ENCODE data around the gene SECISBP2. TPM values are rescaled to one million over a fixed set of nuclear protein-coding genes. Genes with fewer than 3 reads are reported as not detected.

SECISBP2 gene
- total RNA-seq, 1 experiment from 2014 or later = 23.6 TPM

GRCh38 chr9:89381308-89381609, 63.0 kb downstream of the SECISBP2 start:
- no peak for DNase-seq (ENCODE audit: low read depth)

- DNase-seq (ENCODE audit: low read depth) = no peak
Observed at GRCh38 chr9:89382026-89382986, 64.0 kb downstream of the SECISBP2 start.

- DNase-seq (ENCODE audit: low read depth) = no peak
Observed at GRCh38 chr9:89383030-89383720, 64.9 kb downstream of the SECISBP2 start.

GRCh38 chr9:89383721-89384300, 65.5 kb downstream of the SECISBP2 start:
- no peak for DNase-seq (ENCODE audit: low read depth)

GRCh38 chr9:89384783-89385182, 66.5 kb downstream of the SECISBP2 start:
- DNase-seq (ENCODE audit: low read depth) = no peak

GRCh38 chr9:89386206-89386605, 67.9 kb downstream of the SECISBP2 start:
- no peak for DNase-seq (ENCODE audit: low read depth)

GRCh38 chr9:89386797-89387196, 68.5 kb downstream of the SECISBP2 start:
- no peak for DNase-seq (ENCODE audit: low read depth)

- no peak for DNase-seq (ENCODE audit: low read depth)
Observed at GRCh38 chr9:89387197-89387849, 69.0 kb downstream of the SECISBP2 start.

GRCh38 chr9:89388084-89388867, 70.0 kb downstream of the SECISBP2 start:
- peak; percentile 64 for DNase-seq (ENCODE audit: low read depth)

- no peak for DNase-seq (ENCODE audit: low read depth)
Observed at GRCh38 chr9:89388868-89389177, 70.5 kb downstream of the SECISBP2 start.

GRCh38 chr9:89390068-89390555, 71.8 kb downstream of the SECISBP2 start:
- no peak for DNase-seq (ENCODE audit: low read depth)

- DNase-seq (ENCODE audit: low read depth) = no peak
Observed at GRCh38 chr9:89390578-89391116, 72.3 kb downstream of the SECISBP2 start.

- no peak for DNase-seq (ENCODE audit: low read depth)
Observed at GRCh38 chr9:89391585-89391984, 73.3 kb downstream of the SECISBP2 start.

GRCh38 chr9:89394412-89394811, 76.1 kb downstream of the SECISBP2 start:
- DNase-seq (ENCODE audit: low read depth) = no peak

- no peak for DNase-seq (ENCODE audit: low read depth)
Observed at GRCh38 chr9:89395931-89396710, 77.8 kb downstream of the SECISBP2 start.

- DNase-seq (ENCODE audit: low read depth) = no peak
Observed at GRCh38 chr9:89397471-89397870, 79.2 kb downstream of the SECISBP2 start.

- no peak for DNase-seq (ENCODE audit: low read depth)
Observed at GRCh38 chr9:89398621-89399020, 80.3 kb downstream of the SECISBP2 start.

- DNase-seq (ENCODE audit: low read depth) = no peak
Observed at GRCh38 chr9:89400403-89401116, 82.3 kb downstream of the SECISBP2 start.

GRCh38 chr9:89402695-89403427, 84.6 kb downstream of the SECISBP2 start:
- DNase-seq (ENCODE audit: low read depth) = no peak
